Stimulated activated CD8-positive, alpha-beta memory T cell treated with anti-CD3 and anti-CD28 coated beads, Interleukin-15, amount 100 ng/mL, for 1 hour (primary cell): ENCODE measurements around the gene SLC25A14.

Source experiments
- DNase-seq: peaks from one replicate; pipeline ENCODE4 v3.0.0-alpha.2; 2020; ENCODE audit warnings: low read depth

SLC25A14 gene

GRCh38 chrX:130385520-130385919 lies 45.8 kb downstream of the SLC25A14 start, which contains the start of gene GPR119:
Gene GPR119 (minus strand): TSS chrX:130385674. CDS start chrX:130385447, 227 bp downstream.
- DNase-seq, result no peak

- DNase-seq, result no peak
Observed at GRCh38 chrX:130386408-130386808, 46.7 kb downstream of the SLC25A14 start.

DNA sequence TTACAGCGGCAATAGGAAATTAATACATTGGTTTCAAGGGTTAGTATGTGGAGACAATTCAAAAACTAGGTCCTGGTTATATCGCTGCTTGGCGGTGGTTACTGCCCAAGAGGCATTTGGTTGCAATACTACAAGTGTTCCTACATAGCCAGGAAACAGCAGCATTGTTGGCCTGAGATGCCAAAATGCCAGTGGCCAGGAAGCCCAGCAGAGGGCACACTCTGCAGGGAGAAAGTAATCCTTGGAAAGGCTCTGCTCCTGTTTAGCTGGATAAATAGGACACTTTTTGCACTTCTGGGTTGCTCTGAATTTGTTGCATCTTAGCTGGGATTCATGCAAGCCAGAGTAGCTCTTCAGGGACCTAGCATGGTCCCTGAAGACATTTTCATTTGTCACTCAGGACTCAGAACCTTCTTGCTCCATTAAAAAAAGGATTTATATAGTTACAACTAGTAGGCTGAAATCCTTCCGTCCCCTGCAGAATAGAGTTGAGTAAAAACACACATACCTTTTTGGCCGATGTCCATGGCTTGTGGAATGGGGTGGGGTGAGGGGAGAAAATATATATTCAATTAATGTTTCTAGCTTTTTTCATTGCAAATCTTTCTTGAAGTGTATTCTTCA lies 53.8 kb downstream of the SLC25A14 start:
- no peak for DNase-seq

- DNase-seq, result no peak
Observed at GRCh38 chrX:130395341-130395740, 55.6 kb downstream of the SLC25A14 start.

GRCh38 chrX:130401415-130402207 lies 61.9 kb downstream of the SLC25A14 start, which contains the start of gene RBMX2:
Gene RBMX2 (plus strand): TSS chrX:130401987. CDS start chrX:130402033, 46 bp downstream.
- DNase-seq, result peak; percentile 21

- no peak for DNase-seq
Observed at GRCh38 chrX:130402208-130402684, 62.5 kb downstream of the SLC25A14 start.

DNA sequence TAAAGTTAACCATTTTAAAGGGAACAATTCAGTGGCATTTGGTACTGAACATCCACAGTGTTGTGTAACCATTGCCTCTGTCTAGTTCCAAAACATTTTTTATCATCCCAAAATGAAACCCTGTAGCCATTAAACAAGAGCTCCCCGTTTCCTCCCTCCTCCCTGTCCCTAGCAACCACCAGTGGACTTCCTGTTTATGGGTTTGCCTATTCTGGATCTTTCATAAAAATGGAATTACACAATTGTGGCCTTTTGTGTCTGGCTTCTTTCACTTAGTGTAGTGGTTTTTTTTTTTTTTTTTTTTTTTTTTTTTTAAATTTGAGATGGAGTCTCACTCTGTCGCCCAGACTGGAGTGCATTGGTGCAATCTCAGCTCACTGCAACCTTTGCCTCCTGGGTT lies 73.7 kb downstream of the SLC25A14 start:
- DNase-seq, result no peak

- no peak for DNase-seq
Observed at GRCh38 chrX:130414800-130415199, 75.1 kb downstream of the SLC25A14 start.

DNA sequence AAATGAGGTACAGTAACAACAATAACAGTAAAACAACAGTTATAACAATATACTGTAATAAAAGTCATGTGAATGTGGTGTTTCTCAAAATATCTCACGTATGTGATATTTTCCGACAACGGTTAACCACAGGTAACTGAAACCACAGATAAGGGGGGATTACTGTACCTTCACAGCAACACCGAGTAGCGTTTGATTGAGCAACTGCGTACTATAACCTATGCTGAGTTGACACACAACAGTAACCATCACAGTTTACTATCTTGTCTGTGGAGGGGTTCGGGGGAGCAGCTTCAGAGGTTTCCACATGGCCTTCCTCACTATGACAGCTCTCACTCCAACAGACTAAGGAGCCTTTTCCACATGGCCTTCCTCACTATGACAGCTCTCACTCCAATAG lies 75.5 kb downstream of the SLC25A14 start:
- no peak for DNase-seq

DNA sequence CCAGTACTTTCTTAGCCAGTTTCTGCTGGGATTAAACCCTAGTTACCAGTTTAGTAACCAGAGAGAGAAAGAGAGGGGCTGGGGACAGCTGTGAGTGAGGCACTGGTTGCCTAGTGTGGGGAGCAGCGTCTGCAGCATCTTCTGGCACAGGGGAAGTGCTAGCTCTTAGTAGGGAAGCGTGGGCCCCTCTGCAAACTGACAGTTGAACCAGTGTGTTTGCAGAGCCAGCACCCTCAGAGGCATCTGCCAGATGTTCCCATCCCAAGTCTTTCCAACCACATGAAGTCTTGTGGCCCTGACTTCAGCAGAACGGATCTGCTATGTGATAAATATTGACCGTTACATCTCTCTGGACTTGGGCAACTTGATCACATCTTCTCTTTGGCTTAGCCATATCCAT lies 77.1 kb downstream of the SLC25A14 start:
- no peak for DNase-seq

DNA sequence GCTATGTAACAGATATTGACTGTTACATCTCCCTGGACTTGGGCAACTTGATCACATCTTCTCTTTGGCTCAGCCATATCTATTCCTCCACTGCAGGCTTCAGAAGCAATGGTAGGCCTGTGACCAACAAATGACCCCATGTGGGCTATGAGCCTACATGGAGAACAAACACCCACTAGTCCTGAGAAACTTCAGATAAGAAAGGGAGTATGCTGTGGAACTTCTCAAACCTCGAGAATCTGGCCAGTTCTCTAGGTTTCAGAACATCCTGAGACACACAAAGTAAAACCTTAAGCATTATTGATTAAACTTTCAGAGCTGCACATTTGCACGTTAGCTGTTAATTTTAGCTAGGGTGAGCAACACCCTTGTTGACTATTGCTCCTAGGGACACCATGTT lies 78.3 kb downstream of the SLC25A14 start:
- DNase-seq, result no peak

- DNase-seq, result no peak
Observed at GRCh38 chrX:130418740-130419139, 79.0 kb downstream of the SLC25A14 start.

DNA sequence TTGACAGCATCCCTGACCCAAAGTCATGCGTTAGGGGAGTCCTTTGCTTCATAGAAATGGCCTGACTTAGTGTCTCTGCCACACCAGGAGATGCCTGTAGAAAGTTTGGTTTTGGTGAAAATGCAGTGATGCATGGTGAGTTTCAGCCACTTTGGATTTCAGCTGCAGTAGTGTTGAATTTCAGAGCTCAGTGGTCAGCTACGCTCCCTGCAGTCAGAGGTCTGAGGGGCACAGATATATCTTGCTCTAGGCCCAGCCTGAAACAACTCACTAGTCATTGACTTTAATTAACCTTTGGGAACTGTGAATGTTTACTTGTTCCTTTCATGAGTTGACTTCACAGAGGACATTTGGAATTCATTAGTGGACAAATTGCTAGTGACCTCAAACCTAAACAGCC lies 79.5 kb downstream of the SLC25A14 start:
- no peak for DNase-seq
